Body of pancreas (tissue), 4 donors: ENCODE data around the gene GAD1. TPM values are rescaled to one million over a fixed set of nuclear protein-coding genes. Genes with fewer than 3 reads are reported as not detected.

Experiments used
- ATAC-seq: fragments of 150-250 bp; one replicate; pipeline ENCODE4 v1.9.1; 2016
- DNase-seq, 4 donors: peaks; one replicate each; pipeline ENCODE4 v3.0.0-alpha.2; 2019
- H3K27ac ChIP-seq, 4 donors: fragments of 200-600 bp; sonication (generic); 1 replicate in 3 of 4; 2 replicates in 1 of 4; pipeline versions ENCODE4 v1.5.1 to v1.6.1; 2016 to 2019; ENCODE audit warnings: mild to moderate bottlenecking in 1 of 4, mixed read lengths in 1 of 4, moderate library complexity in 1 of 4
- H3K27me3 ChIP-seq, 2 donors: fragments of 200-600 bp; sonication (generic); one replicate each; pipeline ENCODE4 v1.6.0; 2016; ENCODE audit warnings: mild to moderate bottlenecking in 1 of 2
- H3K36me3 ChIP-seq, 2 donors: fragments of 200-600 bp; sonication (generic); replicated peaks in 1 of 2; 2 replicates each; pipeline ENCODE4 v1.5.1; 2016; ENCODE audit warnings: low read depth in 2 of 2; ENCODE audit not compliant: insufficient read depth in 1 of 2
- H3K4me1 ChIP-seq: fragments of 200-600 bp; sonication (generic); one replicate; pipeline ENCODE4 v1.6.0; 2016
- H3K4me3 ChIP-seq, 2 donors: fragments of 200-600 bp; sonication (generic); 1 replicate in 1 of 2; 2 replicates in 1 of 2; pipeline ENCODE4 v1.5.1; 2016 to 2019
- H3K9me3 ChIP-seq, 3 donors: fragments of 200-600 bp; sonication (generic); 1 replicate in 2 of 3; 2 replicates in 1 of 3; pipeline ENCODE4 v1.5.1; 2016
- CTCF ChIP-seq, 7 experiments: fragments of 450-650 bp in 4 of 7; fragments of 200-600 bp in 3 of 7; sonication (generic) in 3 of 7; IDR thresholded peaks; one replicate each; pipeline ENCODE4 v1.5.1; 2016 to 2019; ENCODE audit warnings: antibody characterized with exemption in 7 of 7
- POLR2A ChIP-seq, 3 donors: fragments of 450-650 bp; IDR thresholded peaks; one replicate each; pipeline ENCODE4 v1.6.1; 2016; ENCODE audit warnings: antibody characterized with exemption in 3 of 3, mild to moderate bottlenecking in 2 of 3
- WGBS, 2 donors: methylation state at CpG; one replicate each; pipeline ENCODE4 v1.1.5; 2017; 5-methylcytosine and 5-hydroxymethylcytosine counted together
- intact Hi-C: fragments of 100-400 bp; cut with DNase I; formaldehyde crosslinking; loops from one replicate; pipeline ENCODE4 v1.15.1; 2023
- total RNA-seq, 2 donors: library from RNA; depleted of rRNA; stranded (reverse); fragments of >200 nt; gene quantifications; one replicate each; pipeline ENCODE4 v1.1.0, GENCODE V29; 2016

Gene GAD1
- total RNA-seq, 2 donors from 2014 or later, result not detected

- intact Hi-C loops, result no loop called here
- no peaks in the 10 kb centered on the region for H3K36me3 ChIP-seq
- ATAC-seq (no peak), DNase-seq (no peak)
- H3K4me3 ChIP-seq, result no peak overlapping the region
- 7 to 8% methylated on average over 16 to 18 of the region's 18 CpGs for WGBS, 2 donors
- TF ChIP-seq CTCF (IDR thresholded peaks at IDR 0.05), result no peak
- no peak for TF ChIP-seq POLR2A (IDR thresholded peaks at IDR 0.05)
- H3K27me3 ChIP-seq, result peaks cover 0 to 54% of the 10 kb centered on the region in 2 donors
- no peaks in the 10 kb centered on the region for H3K9me3 ChIP-seq
- H3K27ac ChIP-seq, result no peak overlapping the region
- peaks cover 62% of the 10 kb centered on the region for H3K4me1 ChIP-seq
Measured at GRCh38 chr2:170820757-170821530, 4.3 kb downstream of the GAD1 start.

GRCh38 chr2:170821531-170822289, 5.0 kb downstream of the GAD1 start:
- Histone ChIP-seq H3K27me3 (peaks cover 0 to 50% of the 10 kb centered on the region in 2 donors), H3K9me3 (no peaks in the 10 kb centered on the region), H3K4me3 (no peak overlapping the region), H3K27ac (no peak overlapping the region), H3K36me3 (no peaks in the 10 kb centered on the region), H3K4me1 (peaks cover 54% of the 10 kb centered on the region)
- DNase-seq, result no peak
- no peak for ATAC-seq
- intact Hi-C loops, result no loop called here
- WGBS, 2 donors, result 14 to 23% methylated on average over 31 to 40 of the region's 40 CpGs
- TF ChIP-seq POLR2A (IDR thresholded peaks at IDR 0.05) (no peak), CTCF (IDR thresholded peaks at IDR 0.05) (no peak)

GRCh38 chr2:170822290-170823087, 5.8 kb downstream of the GAD1 start:
- H3K9me3 ChIP-seq, result no peaks in the 10 kb centered on the region
- DNase-seq (no peak), ATAC-seq (no peak)
- H3K27ac ChIP-seq, result no peak overlapping the region
- H3K4me3 ChIP-seq, result no peak overlapping the region
- WGBS, 2 donors, result 11 to 23% methylated on average over 41 to 43 of the region's 43 CpGs
- no peak for TF ChIP-seq CTCF (IDR thresholded peaks at IDR 0.05)
- H3K36me3 ChIP-seq, result no peaks in the 10 kb centered on the region
- intact Hi-C loops, result no loop called here
- H3K27me3 ChIP-seq, result peaks cover 0 to 50% of the 10 kb centered on the region in 2 donors
- peaks cover 48% of the 10 kb centered on the region for H3K4me1 ChIP-seq

GRCh38 chr2:170823088-170823897, 6.6 kb downstream of the GAD1 start:
- H3K9me3 ChIP-seq, result no peaks in the 10 kb centered on the region
- H3K36me3 ChIP-seq, result no peaks in the 10 kb centered on the region
- no peak overlapping the region for H3K27ac ChIP-seq
- H3K27me3 ChIP-seq, result peaks cover 0 to 47% of the 10 kb centered on the region in 2 donors
- intact Hi-C loops, result no loop called here
- TF ChIP-seq CTCF (IDR thresholded peaks at IDR 0.05) (no peak), POLR2A (IDR thresholded peaks at IDR 0.05) (no peak)
- ATAC-seq, result no peak
- WGBS, 2 donors, result 8 to 15% methylated on average over 11 to 53 of the region's 61 CpGs
- H3K4me1 ChIP-seq, result peaks cover 40% of the 10 kb centered on the region
- no peak for DNase-seq
- no peak overlapping the region for H3K4me3 ChIP-seq
